ENCODE measurements around the gene KRTAP5-3.

Gene KRTAP5-3

DNA sequence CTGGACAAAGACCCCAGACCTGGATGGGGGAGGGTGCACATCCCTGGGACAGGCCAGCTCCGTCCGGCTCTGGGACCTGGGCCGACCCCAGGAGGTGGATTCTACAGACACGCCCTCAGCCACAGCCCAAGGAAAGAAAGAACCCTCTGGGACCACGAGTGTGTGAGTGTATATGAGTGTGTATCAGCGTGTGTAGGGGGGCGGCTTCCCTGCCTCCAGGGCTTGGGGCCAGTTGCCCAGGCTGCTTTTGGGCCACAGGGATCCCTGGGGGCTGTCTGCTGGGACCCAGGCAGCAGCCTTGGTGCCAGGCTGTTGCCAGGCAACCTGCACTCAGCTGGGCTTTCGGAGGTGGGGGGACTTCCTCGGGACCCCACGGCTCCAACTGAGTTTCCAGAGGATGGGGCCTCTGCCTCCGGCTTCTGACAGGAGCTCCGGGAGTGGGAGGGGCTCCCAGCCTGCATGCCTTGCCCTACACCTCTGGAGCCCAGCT, 45.1 kb downstream of the KRTAP5-3 start:
- DNase-seq: no peak

DNA sequence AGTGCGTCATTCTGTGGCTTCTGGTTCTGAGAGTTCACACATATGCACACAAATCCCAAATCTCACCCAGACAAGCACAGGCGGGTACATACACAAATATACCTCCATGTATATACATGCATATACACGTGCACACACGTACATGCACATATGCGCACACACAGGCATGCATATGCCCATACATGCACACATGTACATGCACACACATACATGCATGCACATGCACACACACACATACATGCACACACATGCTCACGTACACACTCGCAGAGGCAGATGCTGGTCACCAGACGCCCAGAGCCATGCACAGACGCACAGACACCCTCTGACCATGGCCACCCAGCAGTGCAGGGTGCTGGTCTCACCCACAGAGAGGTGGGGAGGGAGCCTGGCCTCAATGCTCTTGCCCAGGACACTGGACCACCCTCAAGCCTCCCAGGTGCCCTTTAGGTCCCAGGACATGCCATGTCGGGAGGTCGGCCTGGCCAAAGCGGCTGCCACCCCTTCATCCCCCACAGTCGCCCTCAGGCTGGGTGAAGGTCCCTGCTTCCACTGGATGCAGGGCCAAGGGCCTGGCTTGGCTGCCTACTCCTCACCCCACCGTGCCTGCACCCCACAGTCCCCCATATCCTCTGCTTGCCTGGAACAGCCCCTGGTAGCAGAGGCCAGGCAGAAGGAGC, 45.7 kb downstream of the KRTAP5-3 start:
- DNase-seq: no peak

DNA sequence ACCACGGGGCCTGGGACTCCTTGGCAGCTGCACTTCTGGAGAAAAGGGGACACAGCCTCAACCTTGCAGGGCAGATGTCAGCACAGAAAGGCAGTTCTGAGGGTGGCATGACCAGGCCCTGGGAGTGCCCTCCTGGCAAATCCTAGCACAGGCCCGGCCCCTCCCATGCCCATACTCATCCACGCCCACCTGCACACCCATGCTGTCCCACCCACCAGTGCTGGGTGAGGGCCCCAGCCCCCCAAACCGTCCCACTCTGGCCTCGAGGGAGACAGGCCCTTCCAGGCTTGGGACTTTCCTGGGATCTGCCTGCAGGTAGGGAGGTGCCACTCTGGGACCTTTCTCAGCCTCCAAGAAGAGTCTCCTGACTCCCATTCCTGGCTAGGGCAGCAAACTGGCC, 46.3 kb downstream of the KRTAP5-3 start:
- DNase-seq: no peak

GRCh38 chr11:1561266-1561665, 47.0 kb downstream of the KRTAP5-3 start:
- no peak for DNase-seq

- DNase-seq: no peak
Measured at GRCh38 chr11:1560649-1561251, 47.5 kb downstream of the KRTAP5-3 start.

DNA sequence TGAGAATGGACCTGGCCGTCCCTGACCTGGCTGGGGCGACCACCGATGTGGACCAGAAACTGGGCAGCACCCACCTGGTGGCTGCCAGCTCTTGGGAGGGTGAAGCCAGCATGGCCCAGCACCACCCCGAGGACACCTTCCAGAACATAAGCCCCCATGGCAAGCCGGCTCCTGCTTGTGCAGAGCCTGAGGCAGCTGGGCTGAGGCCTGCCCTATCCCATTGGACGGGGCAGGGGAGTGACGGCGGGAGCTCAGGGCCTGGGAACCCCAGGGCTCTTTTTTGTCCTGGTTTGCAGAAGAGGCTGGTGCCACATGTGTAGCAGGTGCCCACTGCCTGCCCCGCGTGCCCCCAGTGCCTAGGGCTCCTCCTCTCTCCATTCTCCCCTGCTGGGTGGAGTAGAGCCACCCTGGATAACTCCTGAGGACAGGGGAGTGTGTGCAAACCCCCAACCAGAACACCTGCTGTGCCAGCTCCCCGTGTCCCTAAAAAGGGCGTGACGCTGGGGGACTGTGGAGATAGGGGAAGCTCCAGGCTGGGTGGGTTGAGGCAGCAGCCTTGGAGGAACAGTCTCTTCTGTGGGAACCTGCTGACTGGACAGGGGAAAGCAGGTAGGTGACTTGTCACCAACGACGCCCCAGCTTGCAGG, 48.1 kb downstream of the KRTAP5-3 start:
- DNase-seq: no peak

DNA sequence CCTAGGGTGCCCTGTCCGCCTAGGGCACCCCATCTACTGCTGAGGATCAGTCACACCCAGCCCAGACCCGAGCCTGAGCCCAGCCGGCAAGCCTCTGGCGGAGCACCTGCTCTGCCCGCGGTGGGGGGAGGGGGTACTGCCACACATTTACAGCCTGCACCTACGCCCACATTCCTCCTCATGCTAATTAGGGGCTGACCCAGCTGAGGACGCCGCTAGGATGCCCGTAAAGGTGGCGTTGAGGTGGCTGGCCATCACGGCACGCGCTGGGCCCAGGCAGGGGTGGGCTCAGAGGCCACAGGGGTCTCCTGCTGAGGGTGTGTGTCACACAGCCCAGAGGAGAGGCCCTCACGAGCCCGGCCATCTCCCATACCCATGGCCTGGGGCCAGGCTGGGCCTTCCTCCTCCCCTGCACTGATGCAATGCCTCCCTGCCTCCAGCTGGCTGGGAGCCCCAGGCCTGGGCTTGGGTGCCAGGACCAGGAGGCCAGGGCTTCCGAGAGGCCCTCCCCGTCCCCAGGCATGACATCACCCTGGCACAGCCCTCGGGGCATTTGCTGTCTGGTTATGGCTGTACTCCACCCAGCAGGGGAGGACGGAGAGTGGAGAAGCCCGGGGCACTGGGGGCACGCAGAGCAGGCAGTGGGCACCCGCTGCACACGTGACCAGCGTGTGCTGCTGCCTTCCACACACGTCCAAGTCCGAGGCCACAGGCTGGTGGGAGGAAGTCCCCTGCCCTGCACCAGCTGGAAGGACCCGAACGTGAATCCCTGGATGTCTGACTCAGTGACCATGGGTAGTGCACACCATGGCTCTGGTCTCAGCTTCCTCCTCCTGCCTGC, 48.9 kb downstream of the KRTAP5-3 start:
- DNase-seq: no peak

DNA sequence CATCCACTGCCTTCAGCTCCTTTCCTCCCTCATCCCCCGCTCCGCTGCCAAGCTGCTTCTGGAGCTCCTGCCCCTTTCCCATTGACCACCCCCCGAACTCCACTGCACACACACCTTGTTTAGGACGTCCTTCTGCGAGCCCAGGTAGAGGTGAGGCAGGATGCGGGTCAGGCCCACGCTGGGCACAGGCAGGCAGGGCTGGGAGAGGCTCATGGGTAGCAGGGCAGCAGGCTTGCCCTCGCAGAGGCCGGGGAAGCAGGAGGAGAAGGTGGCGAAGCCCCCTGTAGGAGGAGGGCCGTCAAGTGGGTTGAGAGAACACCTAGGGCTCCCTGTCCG, 49.5 kb downstream of the KRTAP5-3 start:
- DNase-seq: no peak

DNA sequence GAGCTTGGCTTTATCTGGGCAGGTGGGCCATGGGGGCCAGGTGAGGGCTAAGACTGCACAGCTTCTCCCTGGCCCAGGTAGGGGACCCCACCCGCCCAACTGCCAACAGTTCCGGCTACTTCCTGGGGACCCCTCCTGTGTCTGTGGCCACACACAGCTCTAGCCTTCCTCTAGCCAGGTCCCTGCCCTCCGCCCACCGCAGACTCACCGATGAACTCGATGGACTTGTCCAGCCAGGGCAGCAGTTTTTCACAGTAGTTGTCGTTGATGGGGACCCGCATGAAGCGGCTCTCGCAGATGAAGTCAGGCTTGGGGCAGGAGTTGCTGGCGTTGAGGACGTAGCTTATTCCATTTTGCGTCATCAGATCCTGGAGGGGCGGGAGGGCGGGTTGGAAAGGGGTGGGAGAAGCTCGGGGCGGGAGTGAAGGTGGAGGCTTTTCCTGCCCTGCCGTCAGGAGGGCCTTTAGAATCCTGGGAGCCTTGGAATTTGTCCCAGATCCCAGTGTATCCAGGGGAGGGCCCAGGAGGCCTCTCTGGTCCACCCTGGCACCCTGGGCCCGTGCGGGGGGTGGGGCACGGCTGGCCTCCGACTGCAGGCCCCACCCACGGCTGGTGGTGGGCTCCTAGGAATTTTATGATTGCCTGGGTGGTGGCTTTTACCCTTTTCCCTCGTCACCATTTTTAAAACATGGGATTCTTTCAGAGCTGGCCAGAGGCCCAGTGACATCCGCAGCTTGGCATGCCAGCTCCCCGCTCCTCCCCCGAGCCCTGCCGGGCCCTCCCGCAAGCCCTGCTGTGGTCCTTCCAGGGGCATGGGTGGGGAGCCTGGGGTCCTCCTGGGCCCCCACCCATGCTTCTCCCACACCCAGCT, 50.1 kb downstream of the KRTAP5-3 start:
- DNase-seq: no peak
